Endodermal cell (in vitro differentiated cells): ENCODE data around the gene APEH. TPM values are rescaled to one million over a fixed set of nuclear protein-coding genes. Genes with fewer than 3 reads are reported as not detected.

ENCODE experiments used
- DNase-seq: peaks from one replicate; pipeline ENCODE4 v3.0.0-alpha.2; 2017
- H3K27ac ChIP-seq: 2 replicates; pipeline ENCODE4 v1.5.1; 2013; ENCODE audit warnings: mild to moderate bottlenecking, low read depth, low read length, moderate library complexity
- H3K27me3 ChIP-seq: 2 replicates; pipeline ENCODE4 v1.6.1; 2013; ENCODE audit warnings: mild to moderate bottlenecking, low read length, moderate library complexity; ENCODE audit not compliant: insufficient read depth, control insufficient read depth, poor library complexity, severe bottlenecking
- H3K36me3 ChIP-seq: 2 replicates; pipeline ENCODE4 v1.7.0; 2013; ENCODE audit warnings: mild to moderate bottlenecking, low read length, moderate library complexity; ENCODE audit not compliant: control insufficient read depth, insufficient read depth
- H3K4me1 ChIP-seq: one replicate; pipeline ENCODE4 v1.7.0; 2013; ENCODE audit warnings: low read length; ENCODE audit not compliant: control insufficient read depth, insufficient read depth
- H3K4me3 ChIP-seq: 2 replicates; pipeline ENCODE4 v1.5.1; 2013; ENCODE audit warnings: mild to moderate bottlenecking, low read length, moderate library complexity
- H3K9ac ChIP-seq: 2 replicates; pipeline ENCODE4 v1.6.1; 2013; ENCODE audit warnings: mild to moderate bottlenecking, low read length, moderate library complexity; ENCODE audit not compliant: poor library complexity, severe bottlenecking; ENCODE audit errors: extremely low read depth
- H3K9me3 ChIP-seq: 2 replicates; pipeline ENCODE4 v1.6.1; 2013; ENCODE audit warnings: mild to moderate bottlenecking, low read length, moderate library complexity; ENCODE audit not compliant: control insufficient read depth
- H3K27ac Mint-ChIP-seq: 2 replicates; pipeline ENCODE4 v1.8.0; 2020; ENCODE audit warnings: mixed read lengths
- H3K27me3 Mint-ChIP-seq: 2 replicates; pipeline ENCODE4 v1.8.0; 2021; ENCODE audit warnings: mild to moderate bottlenecking, mixed read lengths; ENCODE audit not compliant: insufficient read depth
- H3K36me3 Mint-ChIP-seq: 2 replicates; pipeline ENCODE4 v1.8.0; 2020; ENCODE audit warnings: low read depth, mixed read lengths
- H3K4me1 Mint-ChIP-seq: 2 replicates; pipeline ENCODE4 v1.8.0; 2020; ENCODE audit warnings: mixed read lengths
- H3K4me3 Mint-ChIP-seq: 2 replicates; pipeline ENCODE4 v1.8.0; 2020; ENCODE audit warnings: mild to moderate bottlenecking, moderate library complexity, mixed read lengths
- H3K9me3 Mint-ChIP-seq: 2 replicates; pipeline ENCODE4 v1.8.0; 2020; ENCODE audit warnings: mild to moderate bottlenecking, mixed read lengths
- WGBS, 2 experiments: methylation state at CpG; one replicate each; pipeline versions ENCODE4 v1.1.5 to v1.1.7; 2013; ENCODE audit warnings: missing lambda C conversion rate in 2 of 2, mixed read lengths in 1 of 2; ENCODE audit not compliant: insufficient coverage in 1 of 2, insufficient read length in 1 of 2; 5-methylcytosine and 5-hydroxymethylcytosine counted together
- total RNA-seq, 2 donors: library from RNA; stranded (reverse); fragmentation: NEBNext Ultra II Directional in 1 of 2; extraction: Animal tissue kit (Norgen Biotek cat#: 25700) in 1 of 2; gene quantifications; 2 replicates in 1 of 2; 3 replicates in 1 of 2; pipeline ENCODE4 v1.2.1, GENCODE V29; 2021
- TF ChIP-seq, protein P1 (sequence below): fragments of 200-600 bp; sonication (generic); conservative IDR thresholded peaks from 2 replicates; pipeline ENCODE4 v1.5.0; 2021; ENCODE audit warnings: antibody characterized with exemption, mild to moderate bottlenecking

Gene APEH
- total RNA-seq, 2 donors from 2014 or later, result 188 to 216 TPM

GRCh38 chr3:49661281-49661680 lies 12.9 kb upstream of the APEH start:
- H3K27me3 ChIP-seq, result no peaks in the 10 kb centered on the region
- no peak for DNase-seq
- Mint-ChIP-seq H3K27ac (no peak overlapping the region), H3K9me3 (no peaks in the 10 kb centered on the region), H3K4me3 (no peak overlapping the region), H3K4me1 (no peaks in the 10 kb centered on the region), H3K27me3 (no peaks in the 10 kb centered on the region), H3K36me3 (no peaks in the 10 kb centered on the region)
- no peaks in the 10 kb centered on the region for H3K36me3 ChIP-seq
- WGBS, 2 experiments, result 91% methylated on average over 8 to 14 of the region's 14 CpGs
- no peaks in the 10 kb centered on the region for H3K4me1 ChIP-seq
- no peaks in the 10 kb centered on the region for H3K9me3 ChIP-seq
- no peak overlapping the region for H3K27ac ChIP-seq
- H3K9ac ChIP-seq, result no peak overlapping the region
- TF ChIP-seq, protein P1, sequence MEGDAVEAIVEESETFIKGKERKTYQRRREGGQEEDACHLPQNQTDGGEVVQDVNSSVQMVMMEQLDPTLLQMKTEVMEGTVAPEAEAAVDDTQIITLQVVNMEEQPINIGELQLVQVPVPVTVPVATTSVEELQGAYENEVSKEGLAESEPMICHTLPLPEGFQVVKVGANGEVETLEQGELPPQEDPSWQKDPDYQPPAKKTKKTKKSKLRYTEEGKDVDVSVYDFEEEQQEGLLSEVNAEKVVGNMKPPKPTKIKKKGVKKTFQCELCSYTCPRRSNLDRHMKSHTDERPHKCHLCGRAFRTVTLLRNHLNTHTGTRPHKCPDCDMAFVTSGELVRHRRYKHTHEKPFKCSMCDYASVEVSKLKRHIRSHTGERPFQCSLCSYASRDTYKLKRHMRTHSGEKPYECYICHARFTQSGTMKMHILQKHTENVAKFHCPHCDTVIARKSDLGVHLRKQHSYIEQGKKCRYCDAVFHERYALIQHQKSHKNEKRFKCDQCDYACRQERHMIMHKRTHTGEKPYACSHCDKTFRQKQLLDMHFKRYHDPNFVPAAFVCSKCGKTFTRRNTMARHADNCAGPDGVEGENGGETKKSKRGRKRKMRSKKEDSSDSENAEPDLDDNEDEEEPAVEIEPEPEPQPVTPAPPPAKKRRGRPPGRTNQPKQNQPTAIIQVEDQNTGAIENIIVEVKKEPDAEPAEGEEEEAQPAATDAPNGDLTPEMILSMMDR, result no peak
- H3K4me3 ChIP-seq, result no peak overlapping the region

- no peak for DNase-seq
- Histone ChIP-seq H3K27ac (no peak overlapping the region), H3K27me3 (no peaks in the 10 kb centered on the region), H3K36me3 (no peaks in the 10 kb centered on the region), H3K4me1 (no peaks in the 10 kb centered on the region), H3K4me3 (no peak overlapping the region), H3K9ac (no peak overlapping the region), H3K9me3 (no peaks in the 10 kb centered on the region)
- 91 to 92% methylated on average over 16 to 22 of the region's 22 CpGs for WGBS, 2 experiments
- Mint-ChIP-seq H3K27me3 (no peaks in the 10 kb centered on the region), H3K9me3 (no peaks in the 10 kb centered on the region), H3K36me3 (no peaks in the 10 kb centered on the region), H3K27ac (no peak overlapping the region), H3K4me3 (no peak overlapping the region), H3K4me1 (no peaks in the 10 kb centered on the region)
- TF ChIP-seq, protein P1, result no peak
Measured at GRCh38 chr3:49662021-49662420, 12.1 kb upstream of the APEH start.

DNA sequence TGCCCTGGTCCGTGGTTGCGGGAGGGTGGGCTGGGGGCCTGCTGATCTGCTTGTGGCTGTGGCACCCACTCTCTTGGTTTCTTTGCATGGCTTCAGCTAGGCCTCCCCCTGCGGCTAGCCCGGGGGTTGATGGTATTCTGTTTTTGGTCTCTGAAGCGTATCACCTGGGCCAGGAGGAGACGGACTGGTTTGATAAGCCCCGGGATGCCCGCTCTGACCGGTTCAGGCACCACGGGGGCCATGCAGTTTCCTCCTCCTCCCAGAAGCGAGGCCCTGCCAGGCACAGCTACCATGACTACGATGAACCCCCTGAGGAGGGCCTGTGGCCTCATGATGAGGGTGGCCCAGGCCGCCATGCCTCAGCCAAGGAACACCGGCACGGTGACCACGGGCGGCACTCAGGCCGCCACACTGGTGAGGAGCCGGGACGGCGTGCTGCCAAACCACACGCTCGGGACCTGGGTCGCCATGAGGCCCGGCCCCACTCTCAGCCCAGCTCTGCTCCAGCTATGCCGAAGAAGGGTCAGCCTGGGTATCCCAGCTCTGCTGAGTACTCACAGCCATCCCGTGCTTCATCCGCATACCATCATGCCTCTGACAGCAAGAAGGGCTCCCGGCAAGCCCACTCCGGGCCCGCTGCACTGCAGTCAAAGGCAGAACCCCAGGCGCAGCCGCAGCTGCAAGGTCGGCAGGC lies 11.3 kb upstream of the APEH start:
- 92 to 93% methylated on average over 21 to 34 of the region's 34 CpGs for WGBS, 2 experiments
- no peak overlapping the region for H3K27ac ChIP-seq
- no peak overlapping the region for H3K4me3 Mint-ChIP-seq
- no peaks in the 10 kb centered on the region for H3K4me1 ChIP-seq
- H3K4me3 ChIP-seq, result no peak overlapping the region
- no peaks in the 10 kb centered on the region for H3K4me1 Mint-ChIP-seq
- H3K9me3 ChIP-seq, result no peaks in the 10 kb centered on the region
- TF ChIP-seq, protein P1, result no peak
- no peaks in the 10 kb centered on the region for H3K9me3 Mint-ChIP-seq
- no peaks in the 10 kb centered on the region for H3K27me3 ChIP-seq
- H3K36me3 ChIP-seq, result no peaks in the 10 kb centered on the region
- H3K36me3 Mint-ChIP-seq, result no peaks in the 10 kb centered on the region
- no peak for DNase-seq
- H3K27me3 Mint-ChIP-seq, result no peaks in the 10 kb centered on the region
- no peak overlapping the region for H3K27ac Mint-ChIP-seq
- H3K9ac ChIP-seq, result no peak overlapping the region
